GM04504 (cell line): ENCODE results near the gene ZFYVE19.

Experiments
- DNase-seq: peaks from one replicate; pipeline ENCODE4 v3.0.0-alpha.2; 2012; ENCODE audit warnings: low read depth

ZFYVE19 gene, protein sequence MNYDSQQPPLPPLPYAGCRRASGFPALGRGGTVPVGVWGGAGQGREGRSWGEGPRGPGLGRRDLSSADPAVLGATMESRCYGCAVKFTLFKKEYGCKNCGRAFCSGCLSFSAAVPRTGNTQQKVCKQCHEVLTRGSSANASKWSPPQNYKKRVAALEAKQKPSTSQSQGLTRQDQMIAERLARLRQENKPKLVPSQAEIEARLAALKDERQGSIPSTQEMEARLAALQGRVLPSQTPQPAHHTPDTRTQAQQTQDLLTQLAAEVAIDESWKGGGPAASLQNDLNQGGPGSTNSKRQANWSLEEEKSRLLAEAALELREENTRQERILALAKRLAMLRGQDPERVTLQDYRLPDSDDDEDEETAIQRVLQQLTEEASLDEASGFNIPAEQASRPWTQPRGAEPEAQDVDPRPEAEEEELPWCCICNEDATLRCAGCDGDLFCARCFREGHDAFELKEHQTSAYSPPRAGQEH

DNA sequence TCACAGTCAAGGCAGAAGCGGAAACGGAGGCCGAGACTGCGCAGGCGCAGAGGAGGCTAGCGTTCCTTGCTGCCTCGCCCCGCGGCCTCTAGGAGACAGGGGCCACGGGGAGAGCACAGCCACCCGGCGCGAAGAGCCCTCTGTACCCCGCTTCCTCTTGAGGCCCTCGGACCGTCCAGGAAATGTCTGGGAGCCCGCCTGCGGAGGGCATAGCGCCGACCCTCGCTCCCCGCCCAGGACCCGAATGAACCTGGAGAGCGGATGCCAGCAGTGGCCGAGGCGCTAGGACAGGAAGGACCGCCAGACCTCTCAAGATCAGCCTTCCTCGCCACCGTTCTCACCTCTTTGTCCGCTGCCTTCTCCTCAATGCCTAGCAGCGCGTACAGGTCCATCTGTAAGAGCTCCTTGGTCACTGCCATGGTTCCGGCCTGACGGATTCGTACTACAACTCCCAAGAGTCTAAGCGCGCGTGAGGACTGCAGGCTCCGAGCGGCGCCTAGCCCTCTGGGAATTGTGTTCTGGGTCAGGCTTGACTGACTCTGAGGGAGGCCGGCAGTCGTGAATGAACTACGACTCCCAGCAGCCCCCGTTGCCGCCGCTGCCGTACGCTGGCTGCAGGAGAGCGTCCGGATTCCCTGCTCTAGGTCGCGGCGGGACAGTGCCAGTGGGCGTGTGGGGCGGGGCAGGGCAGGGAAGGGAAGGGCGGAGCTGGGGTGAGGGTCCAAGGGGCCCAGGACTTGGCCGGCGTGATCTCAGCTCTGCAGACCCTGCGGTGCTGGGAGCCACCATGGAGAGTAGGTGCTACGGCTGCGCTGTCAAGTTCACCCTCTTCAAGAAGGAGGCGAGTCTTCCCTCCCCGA is at the start of gene ZFYVE19, which contains the start of gene DNAJC17:
Gene ZFYVE19, plus strand, starts transcription at position 62 of the 860 bp plus-strand sequence. Its CDS starts 501 bp downstream, at position 563.
Gene DNAJC17, minus strand, starts transcription at position 446 of the 860 bp plus-strand sequence. Its CDS starts 27 bp downstream, at position 419.
- peak; percentile 96 for DNase-seq

DNA sequence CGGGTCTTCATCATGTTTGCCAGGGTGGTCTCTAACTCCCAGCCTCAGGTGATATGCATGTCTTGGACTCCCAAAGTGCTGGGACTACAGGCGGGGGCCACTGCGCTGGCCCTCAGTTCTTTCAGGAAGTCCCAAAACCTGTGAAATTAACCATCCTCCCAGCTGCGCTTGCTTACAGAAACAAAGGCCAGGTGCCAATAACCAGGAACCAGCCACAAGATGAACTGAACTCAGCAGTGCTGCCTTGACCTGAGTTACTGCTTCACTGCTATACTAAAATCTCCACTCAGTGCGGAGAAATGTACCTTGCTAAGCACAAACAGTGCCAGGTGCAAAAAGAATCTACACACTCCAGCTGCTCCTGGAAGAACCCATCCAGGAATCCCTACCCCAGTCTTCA is 46.9 kb upstream of the ZFYVE19 start:
- DNase-seq, result no peak

DNA sequence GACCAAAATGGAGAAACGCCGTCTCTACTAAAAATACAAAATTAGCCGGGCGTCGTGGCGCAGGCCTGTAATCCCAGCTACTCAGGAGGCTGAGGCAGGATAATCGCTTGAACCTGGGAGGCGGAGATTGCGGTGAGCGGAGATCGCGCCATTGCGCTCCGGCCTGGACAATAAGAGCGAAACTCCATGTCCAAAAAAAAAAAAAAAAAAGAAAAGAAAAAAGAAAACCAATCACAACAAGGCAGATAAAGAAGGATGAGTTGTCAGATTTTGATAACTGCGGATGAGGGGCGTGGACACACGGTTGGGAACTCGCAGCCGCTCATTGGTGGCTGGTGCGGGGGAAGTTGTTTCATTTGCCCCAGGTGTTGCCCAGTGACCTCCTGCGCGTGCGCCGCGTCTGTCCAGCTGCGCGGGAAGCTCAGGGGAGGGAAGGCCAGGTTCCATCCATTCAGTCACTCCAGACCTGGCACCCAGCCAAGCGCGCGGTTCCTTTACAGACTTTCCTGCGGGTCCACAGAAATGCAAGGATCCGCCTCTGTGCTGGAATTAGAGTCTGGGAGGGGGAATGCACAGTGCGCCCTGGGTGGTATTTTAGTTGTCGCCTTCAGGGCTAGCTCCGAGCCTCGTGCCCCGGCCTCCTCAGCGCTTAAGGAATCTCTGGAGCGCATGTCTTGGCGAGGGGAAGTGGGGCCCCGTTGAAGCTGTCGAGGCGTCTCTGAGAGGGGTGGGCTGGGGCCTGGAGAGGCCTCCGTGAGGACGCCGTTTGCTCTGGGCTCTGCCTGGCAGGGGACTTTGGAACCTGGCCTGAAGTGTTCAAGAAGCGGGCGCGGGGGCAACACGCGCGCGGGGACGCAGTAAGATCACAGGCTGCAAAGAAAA is 43.7 kb upstream of the ZFYVE19 start:
- DNase-seq, result no peak

DNA sequence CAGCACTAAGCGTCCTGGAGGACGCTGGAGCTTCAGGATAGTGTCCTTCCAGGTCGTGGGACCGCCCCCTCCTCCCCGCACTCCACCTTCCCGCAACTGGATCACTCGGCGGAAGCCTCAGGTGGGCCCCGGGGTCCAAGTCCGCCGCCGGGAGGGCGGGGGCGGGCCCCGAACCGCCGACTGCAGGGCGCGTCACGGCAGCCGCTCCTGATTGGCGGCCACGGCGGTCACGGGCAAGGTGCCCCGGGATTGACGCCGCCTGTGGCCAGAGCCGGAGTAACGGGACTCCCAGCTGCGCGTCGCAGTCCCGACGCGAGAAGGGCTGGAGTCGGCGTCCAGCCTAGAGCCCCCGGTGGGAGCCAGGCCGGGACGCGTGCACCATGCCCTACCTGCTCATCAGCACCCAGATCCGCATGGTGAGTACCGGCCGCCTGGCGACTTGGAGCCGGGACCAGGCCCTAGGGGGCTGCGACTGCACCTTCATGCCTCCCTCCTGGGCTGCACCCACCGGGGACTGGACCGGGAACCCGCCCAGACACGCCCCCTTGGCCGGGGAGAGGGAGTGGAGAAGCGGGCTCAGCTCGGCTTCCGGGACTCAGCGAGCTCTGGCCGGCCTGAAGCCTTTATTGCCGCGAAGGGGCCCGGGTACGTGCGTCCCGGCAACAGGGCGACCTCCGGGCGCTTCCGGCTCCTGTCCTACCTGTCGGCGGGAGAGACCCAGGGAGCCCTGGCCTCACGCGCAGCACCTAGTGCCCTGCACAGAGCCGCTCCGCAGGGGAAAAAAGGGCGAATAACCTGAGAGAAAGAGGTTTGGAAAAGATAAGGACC is 42.9 kb upstream of the ZFYVE19 start, which contains the start of gene GCHFR:
Gene GCHFR, plus strand, starts transcription at position 268 of the 828 bp plus-strand sequence. Its CDS starts 113 bp downstream, at position 381.
- DNase-seq, result peak; percentile 24

DNA sequence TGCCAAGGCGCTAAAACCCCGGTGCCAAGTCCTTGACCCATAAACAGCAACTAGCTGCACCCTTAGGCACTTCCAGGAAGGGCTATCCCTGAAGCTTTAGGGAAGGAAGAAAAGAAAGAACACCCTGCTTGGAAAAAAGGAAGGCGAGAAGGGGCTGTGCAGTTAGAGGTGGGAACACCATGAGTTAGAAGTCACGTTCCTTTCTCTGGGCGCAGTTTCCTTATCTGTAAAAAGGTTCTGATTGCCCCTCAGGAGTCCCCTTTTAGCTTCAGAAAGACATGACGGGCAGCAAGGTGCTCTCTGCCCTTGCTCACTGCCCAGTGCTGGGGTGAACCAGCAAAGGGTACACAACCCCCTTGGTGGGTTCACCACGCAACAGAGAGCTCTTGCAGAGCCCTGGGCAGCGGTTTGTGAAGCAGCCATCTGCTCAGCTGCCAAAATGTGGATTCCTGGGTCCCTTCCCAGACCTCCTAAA is 42.2 kb upstream of the ZFYVE19 start:
- no peak for DNase-seq

DNA sequence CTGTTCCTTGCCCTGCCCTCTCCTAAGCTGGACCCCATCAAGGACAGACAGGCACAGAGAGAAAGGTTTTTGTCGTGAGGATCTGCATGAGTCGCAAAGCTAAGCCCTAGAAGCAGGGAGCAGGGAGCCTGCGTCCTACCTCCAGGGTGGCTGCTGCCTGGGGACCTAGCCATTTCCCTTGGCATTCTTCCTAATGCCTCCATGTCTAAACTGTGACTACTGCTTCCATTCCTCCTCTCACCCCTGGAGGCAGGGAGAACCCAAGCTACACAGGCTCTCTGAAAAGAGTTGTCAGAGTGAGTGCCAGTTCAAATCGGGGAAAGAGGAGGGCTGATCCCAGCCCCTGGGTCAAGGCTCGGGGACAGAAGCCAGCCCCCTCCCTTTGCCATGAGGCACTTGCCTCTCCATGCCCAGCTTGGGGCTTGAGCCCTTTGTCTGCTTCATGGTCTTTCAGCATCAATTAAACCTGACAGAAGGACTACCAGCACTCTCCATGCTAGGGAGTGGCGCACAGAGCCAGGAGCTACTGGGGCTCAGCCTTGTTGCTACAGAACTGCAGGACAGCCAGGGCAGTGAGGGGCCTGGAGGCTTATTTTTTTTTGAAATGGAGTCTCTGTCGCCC is 40.6 kb upstream of the ZFYVE19 start:
- no peak for DNase-seq

DNA sequence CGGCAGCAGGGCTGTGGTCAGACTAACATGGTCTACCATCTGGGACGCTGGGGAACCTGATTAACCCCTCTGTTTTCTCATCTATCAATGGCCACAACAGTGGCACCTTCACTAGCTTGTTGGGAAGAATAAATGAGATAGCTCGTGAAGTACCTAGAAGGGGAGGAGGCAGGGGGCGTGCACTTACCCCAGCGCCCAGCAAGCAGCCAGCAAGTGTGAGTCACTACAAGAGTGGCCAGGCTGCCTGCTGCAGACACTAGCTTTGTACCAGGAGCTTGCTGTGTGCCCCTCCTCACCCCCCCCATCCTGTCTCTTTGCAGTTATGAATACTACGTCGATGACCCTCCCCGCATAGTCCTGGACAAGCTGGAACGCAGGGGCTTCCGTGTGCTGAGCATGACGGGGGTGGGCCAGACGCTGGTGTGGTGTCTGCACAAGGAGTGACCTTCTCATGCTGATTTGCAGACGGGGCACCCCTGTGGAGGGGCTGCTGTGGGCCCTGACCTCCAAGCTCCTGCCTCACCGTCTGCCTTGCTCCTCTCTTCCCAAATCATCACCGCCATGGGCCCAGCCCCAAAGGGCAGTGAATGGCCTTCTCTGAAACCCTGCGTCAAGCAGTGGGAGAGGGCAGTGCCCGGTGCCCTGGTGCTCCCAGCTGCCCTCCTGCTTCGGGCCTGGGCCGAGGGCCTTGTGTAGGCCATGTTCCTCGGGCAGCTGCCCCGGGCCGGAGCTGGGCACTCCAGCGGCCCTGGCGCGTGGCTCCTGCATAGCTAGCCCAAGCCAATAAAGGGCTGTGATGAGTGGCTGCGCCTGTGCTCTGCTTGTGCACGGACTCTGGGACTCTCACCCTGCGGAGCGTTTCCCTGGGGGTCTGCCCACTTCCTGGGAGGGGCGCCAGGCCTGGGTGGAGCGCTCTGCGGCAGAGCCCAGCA is 39.7 kb upstream of the ZFYVE19 start:
- DNase-seq, result no peak

DNA sequence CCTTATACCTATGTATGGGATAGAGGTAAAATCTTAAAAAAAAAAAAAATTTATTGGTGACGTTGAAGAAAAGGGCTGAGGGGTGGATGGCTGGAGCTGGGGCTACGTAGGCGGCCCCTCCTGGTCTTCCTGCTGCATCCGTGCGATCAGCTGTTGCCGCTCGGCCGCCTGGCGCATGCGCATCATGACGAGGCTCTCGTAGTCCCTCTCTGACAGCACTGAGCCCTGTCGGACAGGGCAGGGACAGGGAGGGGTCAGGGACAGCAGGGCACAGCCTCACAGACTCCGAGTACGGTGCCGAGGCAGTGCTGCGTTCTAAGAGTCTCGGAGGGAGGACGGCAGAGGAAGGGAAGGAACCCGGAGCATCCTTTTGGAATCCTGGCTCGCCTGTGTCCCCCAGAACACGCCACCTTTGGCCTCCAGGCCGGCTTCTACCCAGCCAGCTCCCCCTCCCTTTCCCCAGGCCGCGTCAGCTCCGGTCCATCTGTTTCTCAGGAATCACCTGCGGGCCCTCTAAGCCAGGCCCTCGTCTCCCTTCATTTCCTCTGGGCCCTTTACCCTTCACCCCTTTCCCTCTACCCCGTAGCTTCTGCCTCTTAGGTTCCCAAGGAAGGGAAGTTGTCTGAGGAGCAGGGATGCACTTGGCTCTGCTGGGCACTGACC is 38.9 kb upstream of the ZFYVE19 start:
- DNase-seq, result no peak

DNA sequence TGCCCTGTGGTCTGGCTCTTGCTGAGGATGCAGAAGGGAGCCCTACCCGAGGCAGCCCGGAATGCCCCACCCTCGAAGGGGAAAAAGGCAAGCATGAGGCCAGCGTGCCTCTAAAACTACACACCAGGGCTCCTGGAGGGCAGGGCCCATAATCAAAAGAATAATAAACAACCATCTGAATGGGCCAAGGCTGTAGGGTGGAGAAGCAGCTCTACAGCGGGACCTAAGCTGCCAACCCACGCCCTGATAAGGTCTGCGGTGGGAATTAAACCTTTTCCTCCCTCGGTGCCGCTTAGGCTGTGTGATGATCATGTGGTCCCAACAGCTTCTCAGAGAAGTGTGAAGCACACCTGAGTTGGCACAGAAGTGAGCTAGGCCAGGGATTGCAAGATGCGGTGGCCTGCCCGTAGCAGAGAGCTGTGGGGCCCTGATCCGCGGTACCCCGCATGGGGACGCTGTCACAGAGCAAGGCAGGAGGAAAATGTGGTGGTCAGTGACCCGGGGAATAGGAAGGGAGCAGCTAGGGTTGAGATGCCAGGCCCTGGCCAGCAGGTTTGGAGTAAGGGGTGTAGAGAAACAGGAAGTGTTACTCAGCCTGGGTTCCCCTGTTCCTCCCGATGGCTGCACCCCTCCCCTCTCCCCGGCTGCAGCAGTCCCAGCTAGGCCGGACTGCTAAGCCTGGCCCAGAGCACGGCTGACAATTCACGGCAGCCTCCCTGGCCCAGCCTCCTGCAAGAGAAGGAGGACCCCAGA is 38.2 kb upstream of the ZFYVE19 start:
- DNase-seq, result no peak

DNA sequence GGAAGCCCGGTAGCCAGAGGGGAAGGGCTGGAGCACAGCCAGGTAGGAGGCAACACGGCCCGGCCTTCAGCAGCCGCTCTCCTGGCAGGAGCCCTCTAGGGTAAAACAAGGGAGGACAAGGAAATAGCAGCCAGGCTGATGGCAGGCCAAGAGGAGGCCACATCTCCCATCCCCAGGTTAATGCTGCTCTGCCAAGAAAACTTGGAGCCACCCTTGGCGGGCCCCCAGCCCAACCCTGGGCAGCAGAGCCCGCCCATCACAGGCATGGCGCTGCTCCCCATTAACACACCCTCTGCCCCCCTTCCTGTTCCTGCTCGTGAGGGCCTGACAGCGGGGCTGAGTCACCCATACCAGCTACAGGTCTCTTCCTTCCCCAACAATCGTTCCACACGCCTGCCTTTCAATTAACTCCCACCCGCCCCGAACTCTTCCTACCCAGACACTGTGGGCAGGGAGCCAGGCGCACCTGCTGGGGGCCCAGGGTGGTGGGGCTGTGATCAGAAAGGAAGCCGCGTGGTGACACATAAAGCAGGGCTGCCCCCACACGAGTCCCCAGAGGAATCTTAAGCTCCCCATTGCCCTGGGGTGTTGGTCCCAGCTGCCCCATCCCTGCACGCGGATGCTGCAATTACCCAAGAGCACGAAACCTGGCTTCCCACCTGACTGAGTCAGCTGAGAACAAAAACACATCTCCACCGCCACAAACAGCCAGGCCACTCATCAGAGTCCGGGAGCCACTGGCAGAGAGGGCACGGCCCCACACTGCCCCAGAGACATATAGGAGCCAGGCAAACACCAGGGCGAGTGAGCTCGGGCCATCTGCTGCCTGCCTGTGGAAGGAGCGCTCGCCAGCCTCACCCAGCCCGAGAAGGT is 37.4 kb upstream of the ZFYVE19 start, which contains the start of gene C15orf62:
Gene C15orf62, plus strand, starts transcription at position 707 of the 873 bp plus-strand sequence. CDS start 516 bp downstream, outside the sequence.
- DNase-seq, result no peak

DNA sequence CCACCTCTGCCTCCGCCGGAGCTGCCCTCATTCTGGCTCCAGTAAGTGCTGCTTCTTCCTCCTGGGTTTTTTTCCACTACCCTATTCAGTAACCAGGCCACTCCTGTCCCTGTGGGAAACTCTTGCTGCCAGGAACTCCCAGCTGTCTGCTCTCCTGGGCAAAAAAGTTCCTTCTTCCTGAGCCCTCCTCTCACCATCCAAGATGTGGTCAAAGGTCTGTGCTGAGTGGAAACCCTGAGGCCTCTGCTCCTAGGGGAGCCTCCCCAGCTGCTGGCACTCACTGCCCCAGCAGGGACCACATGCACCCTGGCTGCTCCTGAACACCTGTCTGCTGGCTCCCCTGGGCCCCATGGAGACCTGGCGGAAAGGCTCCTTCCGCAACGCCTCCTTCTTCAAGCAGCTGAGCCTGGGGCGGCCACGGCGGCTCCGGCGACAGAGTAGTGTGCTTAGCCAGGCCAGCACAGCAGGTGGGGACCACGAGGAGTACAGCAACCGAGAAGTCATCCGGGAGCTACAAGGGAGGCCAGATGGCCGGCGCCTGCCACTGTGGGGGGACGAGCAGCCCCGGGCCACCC is 36.7 kb upstream of the ZFYVE19 start:
- no peak for DNase-seq

DNA sequence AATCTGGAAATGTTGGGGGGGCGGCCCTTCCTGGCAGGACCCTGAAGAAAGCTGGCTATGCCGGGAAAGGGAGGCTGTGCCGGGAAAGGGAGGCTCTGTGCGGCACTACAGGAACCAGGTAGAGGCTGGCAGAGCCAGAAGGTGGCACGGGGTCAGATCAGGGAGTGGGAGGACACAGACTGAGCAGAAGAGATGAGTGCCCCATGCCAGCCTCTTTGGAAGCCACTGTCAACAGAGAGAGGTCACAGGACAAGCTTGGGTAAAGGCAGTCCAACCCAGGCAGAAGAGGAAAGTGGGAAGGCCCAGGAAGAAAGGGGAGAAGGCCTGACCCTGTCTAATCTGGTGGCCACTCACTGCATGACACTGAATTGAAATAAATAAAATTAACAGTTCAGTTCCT is 35.6 kb upstream of the ZFYVE19 start:
- no peak for DNase-seq

DNA sequence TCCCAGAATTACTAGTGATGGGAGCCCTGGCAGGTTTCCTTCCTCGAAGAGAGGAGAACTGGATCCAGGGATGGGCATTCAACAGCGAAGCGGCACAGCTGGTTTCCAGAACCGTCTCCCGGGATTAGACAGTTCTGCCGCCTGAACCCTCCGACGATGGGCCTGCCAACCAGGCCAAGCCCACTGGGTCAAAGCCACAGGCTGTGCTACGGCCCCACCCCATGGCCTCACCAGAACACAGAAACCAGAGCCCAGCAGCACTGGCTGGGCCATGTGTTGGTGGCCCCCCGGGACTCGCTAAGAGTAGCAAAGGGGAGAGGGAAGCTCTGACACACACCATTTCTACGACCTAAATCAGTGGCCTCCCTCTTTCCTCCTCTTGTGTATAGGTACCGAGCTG is 34.9 kb upstream of the ZFYVE19 start:
- no peak for DNase-seq

DNA sequence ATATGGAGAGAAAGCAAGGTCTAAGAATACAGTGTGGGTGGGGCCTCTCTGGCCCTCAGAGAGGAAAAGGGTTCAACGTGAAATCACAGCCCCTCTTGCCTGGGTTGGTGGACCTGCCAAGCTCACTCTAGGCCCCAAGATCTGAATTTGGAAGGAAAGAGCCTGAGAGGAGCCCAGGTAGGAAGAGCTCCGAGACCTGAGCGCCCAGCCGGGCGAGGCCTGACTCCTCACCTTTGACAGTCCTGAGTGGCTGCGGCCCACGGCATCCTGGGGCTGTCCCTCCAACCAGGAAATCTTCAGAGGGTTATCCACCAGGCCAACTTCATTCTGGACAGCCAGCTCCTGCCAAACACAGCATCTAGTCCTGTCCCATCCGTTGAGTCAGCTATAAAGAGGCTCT is 33.4 kb upstream of the ZFYVE19 start:
- no peak for DNase-seq

DNA sequence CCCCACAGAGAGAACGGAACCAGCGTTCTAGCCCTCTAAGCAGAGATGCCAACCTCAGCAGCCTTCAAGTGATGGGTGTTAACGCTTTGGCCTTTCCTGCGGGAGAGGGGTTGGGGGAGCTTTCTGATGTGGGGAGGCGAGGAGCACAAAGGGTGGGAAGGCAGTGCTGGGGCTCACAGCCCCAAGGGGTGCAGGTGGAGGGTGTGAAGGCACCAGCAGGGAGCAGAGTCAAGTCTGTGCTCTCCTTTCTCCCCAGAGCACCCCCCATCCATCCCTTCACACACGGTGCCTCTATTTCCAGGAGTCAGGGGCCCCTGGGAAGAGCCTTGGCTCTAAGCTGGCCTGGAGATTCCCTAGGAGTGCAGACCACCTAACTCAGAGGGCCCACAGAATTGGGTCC is 33.0 kb upstream of the ZFYVE19 start:
- DNase-seq, result no peak

DNA sequence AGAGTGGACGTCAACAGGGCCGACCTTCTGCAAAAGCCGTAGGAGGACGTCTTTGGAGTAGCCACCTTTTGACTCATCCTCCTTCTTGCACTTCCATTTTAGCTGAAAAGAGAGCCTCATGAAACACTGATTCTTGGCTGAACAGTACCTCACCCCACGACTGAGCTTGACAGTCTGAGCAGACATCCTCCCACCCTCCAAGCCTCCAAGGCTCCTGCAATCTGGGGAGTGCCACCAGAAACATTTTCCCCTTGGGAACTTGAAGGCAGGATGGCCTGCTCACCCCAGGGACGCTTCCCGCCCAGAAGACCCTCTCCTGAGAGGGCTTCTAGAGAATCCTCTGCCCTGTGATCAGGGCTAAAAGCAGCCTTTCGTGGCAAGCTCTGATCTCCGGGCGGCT is 31.9 kb upstream of the ZFYVE19 start:
- no peak for DNase-seq
